K562 (cell line): ENCODE results near the gene ZFP36. TPM values are rescaled to one million over a fixed set of nuclear protein-coding genes. Genes with fewer than 3 reads are reported as not detected.

ENCODE experiments used
- ADNP ChIP-seq: fragments of 200-800 bp; sonication (Bioruptor generic); IDR thresholded peaks from 2 replicates; pipeline ENCODE4 v1.6.1; 2016; ENCODE audit warnings: missing genetic modification characterization, missing compliant biosample characterization
- ARID3B ChIP-seq: fragments of 250-450 bp; sonication (Bioruptor Pico); IDR thresholded peaks from 2 replicates; pipeline ENCODE4 v1.4.0; 2020; ENCODE audit warnings: borderline replicate concordance
- CREBBP ChIP-seq: IDR thresholded peaks from one replicate; pipeline ENCODE4 v1.6.1; 2012; ENCODE audit warnings: low read depth, mild to moderate bottlenecking, control low read depth, inconsistent platforms, low read length
- EP400 ChIP-seq: fragments of 450-650 bp; IDR thresholded peaks from 2 replicates; pipeline ENCODE4 v1.6.1; 2017; ENCODE audit warnings: antibody characterized with exemption, mild to moderate bottlenecking, moderate library complexity
- ERF ChIP-seq: fragments of 450-650 bp; formaldehyde crosslinking; IDR thresholded peaks from 2 replicates; pipeline ENCODE4 v1.4.0; 2020; ENCODE audit warnings: mild to moderate bottlenecking, mixed read lengths
- FOXJ2 ChIP-seq: fragments of 200-800 bp; sonication (Bioruptor generic); IDR thresholded peaks from 2 replicates; pipeline ENCODE4 v1.6.1; 2016; ENCODE audit warnings: missing genetic modification characterization, missing compliant biosample characterization
- GABPA ChIP-seq: fragments of 200-800 bp; sonication (Bioruptor generic); conservative IDR thresholded peaks from 2 replicates; pipeline ENCODE4 v1.6.1; 2016; ENCODE audit warnings: low read depth, missing genetic modification characterization, missing compliant biosample characterization
- HDAC8 ChIP-seq: fragments of 450-650 bp; IDR thresholded peaks from 2 replicates; pipeline ENCODE4 v1.6.1; 2016; ENCODE audit warnings: mild to moderate bottlenecking, missing genetic modification characterization, moderate library complexity, missing compliant biosample characterization
- HMGN3 ChIP-seq: IDR thresholded peaks from 2 replicates; pipeline ENCODE4 v1.6.1; 2011; ENCODE audit warnings: borderline replicate concordance, low read depth, mild to moderate bottlenecking, mixed read lengths, low read length; ENCODE audit not compliant: insufficient read length; ENCODE audit errors: extremely low read depth
- HOXB6 ChIP-seq: fragments of 250-450 bp; sonication (Bioruptor Pico); IDR thresholded peaks from 2 replicates; pipeline ENCODE4 v1.5.1; 2022; ENCODE audit warnings: mild to moderate bottlenecking, borderline replicate concordance
- MECOM ChIP-seq: fragments of 250-450 bp; sonication (Bioruptor Pico); IDR thresholded peaks from 2 replicates; pipeline ENCODE4 v1.8.0; 2022; ENCODE audit warnings: inconsistent platforms
- RAD21 ChIP-seq, 2 experiments: fragments of 250-450 bp in 1 of 2; fragments of 450-650 bp in 1 of 2; sonication (Bioruptor Pico) in 1 of 2; formaldehyde crosslinking in 1 of 2; IDR thresholded peaks in 1 of 2; conservative IDR thresholded peaks in 1 of 2; 2 replicates each; pipeline versions ENCODE4 v1.4.0 to v1.8.0; 2020 to 2022; ENCODE audit warnings: mild to moderate bottlenecking in 2 of 2, moderate library complexity in 1 of 2
- SRSF9 ChIP-seq: fragments of 200-400 bp; formaldehyde crosslinking; IDR thresholded peaks from 2 replicates; pipeline ENCODE4 v1.6.1; 2017; ENCODE audit warnings: low read depth, low read length, borderline replicate concordance
- XRCC3 ChIP-seq: fragments of 450-650 bp; IDR thresholded peaks from 2 replicates; pipeline ENCODE4 v1.6.1; 2017; ENCODE audit warnings: mild to moderate bottlenecking, moderate library complexity
- ZBTB8A ChIP-seq: fragments of 450-650 bp; IDR thresholded peaks from 2 replicates; pipeline ENCODE4 v1.6.1; 2018; ENCODE audit warnings: mild to moderate bottlenecking, moderate library complexity; ENCODE audit not compliant: partially characterized antibody
- ZNF121 ChIP-seq: sonication (generic); formaldehyde crosslinking; conservative IDR thresholded peaks from 2 replicates; pipeline ENCODE4 v1.8.0; 2022; ENCODE audit warnings: missing genetic modification reagents
- ZNF134 ChIP-seq: fragments of 250-450 bp; sonication (Bioruptor Pico); conservative IDR thresholded peaks from 2 replicates; pipeline ENCODE4 v1.4.0; 2020
- ZNF232 ChIP-seq: sonication (generic); formaldehyde crosslinking; IDR thresholded peaks from 2 replicates; pipeline ENCODE4 v1.8.0; 2022; ENCODE audit warnings: mild to moderate bottlenecking, missing genetic modification reagents
- ZNF589 ChIP-seq: fragments of 200-800 bp; sonication (Bioruptor generic); IDR thresholded peaks from 2 replicates; pipeline ENCODE4 v1.6.1; 2016; ENCODE audit warnings: low read depth, missing genetic modification characterization, missing compliant biosample characterization
- ZNF695 ChIP-seq: fragments of 450-650 bp; formaldehyde crosslinking; IDR thresholded peaks from 2 replicates; pipeline ENCODE4 v1.4.0; 2020; ENCODE audit warnings: mild to moderate bottlenecking, moderate library complexity
- polyA plus RNA-seq, 8 experiments: library from polyadenylated mRNA; depleted of rRNA in 4 of 8; stranded (reverse) in 5 of 8; unstranded in 3 of 8; fragments of >200 nt; fragmentation: Nextera tagmentation in 2 of 8; fragmentation: Illumina TruSeq in 1 of 8; extraction: Ambion mirVana in 2 of 8; extraction: Trizol in 1 of 8; gene quantifications; 2 replicates each; pipeline versions ENCODE4 v1.2.1 to v1.2.3, GENCODE V29; 2011 to 2014; ENCODE audit warnings: inconsistent platforms in 1 of 8, missing spikeins in 1 of 8
- total RNA-seq, 7 experiments: library from RNA; depleted of rRNA in 6 of 7; stranded (reverse); fragments of >200 nt in 6 of 7; fragmentation: Illumina TruSeq in 2 of 7; extraction: Trizol in 2 of 7; gene quantifications; 2 replicates each; pipeline versions ENCODE4 v1.2.1 to v1.2.3, GENCODE V29; 2011 to 2021; ENCODE audit warnings: low replicate concordance in 1 of 7
- TF ChIP-seq, protein P1 (sequence below): fragments of 450-650 bp; formaldehyde crosslinking; IDR thresholded peaks from 2 replicates; pipeline ENCODE4 v1.4.0; 2022; ENCODE audit warnings: missing genetic modification characterization
- TF ChIP-seq, protein P2 (sequence below): sonication (generic); formaldehyde crosslinking; IDR thresholded peaks from 2 replicates; pipeline ENCODE4 v1.4.0; 2020; ENCODE audit warnings: mild to moderate bottlenecking, missing genetic modification reagents

The ZFP36 gene
- total and polyA plus RNA-seq, 9 of the 15 experiments (the other 6 are each of a cell fraction or from before 2014, with no cell fraction given), result 1.0 to 20.1 (median 3.5) TPM

DNA sequence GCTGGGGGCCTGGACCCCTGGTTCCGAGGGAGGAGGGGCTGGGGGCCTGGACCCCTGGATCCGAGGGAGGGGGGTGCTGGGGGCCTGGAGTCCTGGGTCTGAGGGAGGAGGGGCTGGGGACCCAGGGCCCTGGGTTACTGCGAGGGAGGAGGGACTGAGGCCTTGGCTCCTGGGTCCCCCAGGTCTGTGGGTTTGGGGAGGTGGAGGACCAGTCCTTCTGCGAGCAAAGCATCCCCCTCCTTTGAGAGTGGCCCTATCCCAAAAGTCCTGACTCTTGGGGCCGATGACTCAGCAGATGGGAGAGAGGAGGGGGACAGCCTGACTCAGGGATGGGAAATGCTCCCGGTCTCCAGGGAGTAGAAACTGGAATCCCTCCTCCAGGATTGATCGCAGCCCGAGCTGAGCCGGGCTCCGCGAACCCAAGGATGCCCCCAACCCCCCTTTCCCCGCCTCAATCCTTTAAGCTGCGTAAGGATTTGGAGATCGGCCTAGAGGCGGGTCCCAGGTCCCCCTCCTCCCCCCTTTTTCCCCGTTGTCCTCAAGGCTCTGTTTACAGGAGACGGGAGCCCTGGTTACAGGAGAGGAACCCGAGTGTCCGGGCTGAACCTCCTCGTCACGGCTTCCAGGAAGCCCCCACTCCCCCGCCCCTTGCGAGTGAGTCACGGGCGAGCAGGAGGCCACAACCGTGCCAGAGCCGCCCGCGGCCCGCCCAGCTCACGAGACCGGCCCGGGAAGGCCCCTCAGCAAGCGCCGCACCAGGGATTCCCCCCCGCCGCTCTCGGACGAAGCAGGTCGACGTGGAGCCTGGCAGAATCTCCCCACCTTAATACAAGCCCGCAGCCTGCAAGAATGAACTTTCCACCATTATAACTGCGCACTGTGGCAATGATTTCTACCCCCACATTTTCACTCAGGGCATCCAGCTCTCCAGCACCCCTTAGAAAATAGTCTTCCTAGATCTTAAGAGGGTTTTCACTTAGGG lies 3.0 kb upstream of the ZFP36 start (continued):
- TF ChIP-seq, protein P1, sequence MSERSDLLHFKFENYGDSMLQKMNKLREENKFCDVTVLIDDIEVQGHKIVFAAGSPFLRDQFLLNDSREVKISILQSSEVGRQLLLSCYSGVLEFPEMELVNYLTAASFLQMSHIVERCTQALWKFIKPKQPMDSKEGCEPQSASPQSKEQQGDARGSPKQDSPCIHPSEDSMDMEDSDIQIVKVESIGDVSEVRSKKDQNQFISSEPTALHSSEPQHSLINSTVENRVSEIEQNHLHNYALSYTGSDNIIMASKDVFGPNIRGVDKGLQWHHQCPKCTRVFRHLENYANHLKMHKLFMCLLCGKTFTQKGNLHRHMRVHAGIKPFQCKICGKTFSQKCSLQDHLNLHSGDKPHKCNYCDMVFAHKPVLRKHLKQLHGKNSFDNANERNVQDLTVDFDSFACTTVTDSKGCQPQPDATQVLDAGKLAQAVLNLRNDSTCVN (CRISPR knock-in tag), result no peak
- 0 out of 2 replicates have a peak, but pooled peaks have one; percentile 31 for TF ChIP-seq GABPA (tag)
- TF ChIP-seq ZNF589 (CRISPR knock-in tag), result 0 out of 2 replicates have a peak, but pooled peaks have one; percentile 24
- TF ChIP-seq EP400, result peak; percentile 45; the same call in 1 of the 2 replicates
- TF ChIP-seq ZBTB8A, result no peak
- TF ChIP-seq CREBBP, result no peak
- TF ChIP-seq ADNP (tag), result no peak
- TF ChIP-seq SRSF9, result no peak
- TF ChIP-seq HOXB6 (CRISPR knock-in tag), result no peak
- peak; percentile 99 for TF ChIP-seq HMGN3
- no peak for TF ChIP-seq ZNF695 (CRISPR knock-in tag)
- no peak for TF ChIP-seq HDAC8 (tag)
- peak; percentile 99 for TF ChIP-seq FOXJ2
- TF ChIP-seq ARID3B (CRISPR knock-in tag), result no peak
- TF ChIP-seq ZNF134 (CRISPR knock-in tag), result no peak
- TF ChIP-seq ZNF121 (CRISPR knock-in tag), result no peak
- no peak for TF ChIP-seq ERF (CRISPR knock-in tag)
- TF ChIP-seq ZNF232 (CRISPR knock-in tag), result no peak
- TF ChIP-seq, protein P2, sequence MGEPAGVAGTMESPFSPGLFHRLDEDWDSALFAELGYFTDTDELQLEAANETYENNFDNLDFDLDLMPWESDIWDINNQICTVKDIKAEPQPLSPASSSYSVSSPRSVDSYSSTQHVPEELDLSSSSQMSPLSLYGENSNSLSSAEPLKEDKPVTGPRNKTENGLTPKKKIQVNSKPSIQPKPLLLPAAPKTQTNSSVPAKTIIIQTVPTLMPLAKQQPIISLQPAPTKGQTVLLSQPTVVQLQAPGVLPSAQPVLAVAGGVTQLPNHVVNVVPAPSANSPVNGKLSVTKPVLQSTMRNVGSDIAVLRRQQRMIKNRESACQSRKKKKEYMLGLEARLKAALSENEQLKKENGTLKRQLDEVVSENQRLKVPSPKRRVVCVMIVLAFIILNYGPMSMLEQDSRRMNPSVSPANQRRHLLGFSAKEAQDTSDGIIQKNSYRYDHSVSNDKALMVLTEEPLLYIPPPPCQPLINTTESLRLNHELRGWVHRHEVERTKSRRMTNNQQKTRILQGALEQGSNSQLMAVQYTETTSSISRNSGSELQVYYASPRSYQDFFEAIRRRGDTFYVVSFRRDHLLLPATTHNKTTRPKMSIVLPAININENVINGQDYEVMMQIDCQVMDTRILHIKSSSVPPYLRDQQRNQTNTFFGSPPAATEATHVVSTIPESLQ (CRISPR knock-in tag), result 0 out of 2 replicates have a peak, but pooled peaks have one; percentile 6
- no peak for TF ChIP-seq MECOM (CRISPR knock-in tag)
- TF ChIP-seq RAD21 (CRISPR knock-in tag; conservative IDR thresholded peaks at IDR 0.05 in 1 of 2, IDR thresholded peaks at IDR 0.05 in 1 of 2), result no peak
- TF ChIP-seq XRCC3, result no peak
